ENCODE measurements around the gene RFPL2. TPM values are rescaled to one million over a fixed set of nuclear protein-coding genes. Genes with fewer than 3 reads are reported as not detected.
"Not testable (repeated sequence)": the region's sequence is repeated elsewhere in the genome, so short reads cannot be mapped to it uniquely, and the experiment has no call there.

RFPL2 gene
- total RNA-seq, 1 donor from 2014 or later: not detected

- H3K9me3 Mint-ChIP-seq (ENCODE audit: unreplicated experiment); H3K4me3 Mint-ChIP-seq (ENCODE audit: unreplicated experiment); H3K27me3 Mint-ChIP-seq (ENCODE audit: unreplicated experiment); H3K36me3 Mint-ChIP-seq (ENCODE audit: unreplicated experiment); H3K27ac Mint-ChIP-seq (ENCODE audit: unreplicated experiment); H3K4me1 Mint-ChIP-seq (ENCODE audit: unreplicated experiment): not testable (repeated sequence)
- DNase-seq (ENCODE audit: extremely low spot score, unreplicated experiment): peak; percentile 71
Observed at GRCh38 chr22:32191021-32191420, 13.9 kb downstream of the RFPL2 start.

GRCh38 chr22:32185821-32186220 is 19.1 kb downstream of the RFPL2 start:
- H3K4me3 Mint-ChIP-seq (ENCODE audit: unreplicated experiment): no peak overlapping the region
- no peak overlapping the region for H3K27ac Mint-ChIP-seq (ENCODE audit: unreplicated experiment)
- H3K4me1 Mint-ChIP-seq (ENCODE audit: unreplicated experiment): no peaks in the 10 kb centered on the region
- no peaks in the 10 kb centered on the region for H3K9me3 Mint-ChIP-seq (ENCODE audit: unreplicated experiment)
- H3K27me3 Mint-ChIP-seq (ENCODE audit: unreplicated experiment): peaks cover 5% of the 10 kb centered on the region
- no peak for TF ChIP-seq CTCF (IDR thresholded peaks at IDR 0.05)
- no peak for DNase-seq (ENCODE audit: extremely low spot score, unreplicated experiment)
- no peaks in the 10 kb centered on the region for H3K36me3 Mint-ChIP-seq (ENCODE audit: unreplicated experiment)

- H3K36me3 Mint-ChIP-seq (ENCODE audit: unreplicated experiment): no peaks in the 10 kb centered on the region
- no peaks in the 10 kb centered on the region for H3K4me1 Mint-ChIP-seq (ENCODE audit: unreplicated experiment)
- DNase-seq (ENCODE audit: extremely low spot score, unreplicated experiment): no peak
- no peak overlapping the region for H3K4me3 Mint-ChIP-seq (ENCODE audit: unreplicated experiment)
- no peak overlapping the region for H3K27ac Mint-ChIP-seq (ENCODE audit: unreplicated experiment)
- TF ChIP-seq CTCF (IDR thresholded peaks at IDR 0.05): no peak
- H3K9me3 Mint-ChIP-seq (ENCODE audit: unreplicated experiment): no peaks in the 10 kb centered on the region
- peaks cover 2% of the 10 kb centered on the region for H3K27me3 Mint-ChIP-seq (ENCODE audit: unreplicated experiment)
Observed at GRCh38 chr22:32183625-32184024, 21.2 kb downstream of the RFPL2 start.

DNA sequence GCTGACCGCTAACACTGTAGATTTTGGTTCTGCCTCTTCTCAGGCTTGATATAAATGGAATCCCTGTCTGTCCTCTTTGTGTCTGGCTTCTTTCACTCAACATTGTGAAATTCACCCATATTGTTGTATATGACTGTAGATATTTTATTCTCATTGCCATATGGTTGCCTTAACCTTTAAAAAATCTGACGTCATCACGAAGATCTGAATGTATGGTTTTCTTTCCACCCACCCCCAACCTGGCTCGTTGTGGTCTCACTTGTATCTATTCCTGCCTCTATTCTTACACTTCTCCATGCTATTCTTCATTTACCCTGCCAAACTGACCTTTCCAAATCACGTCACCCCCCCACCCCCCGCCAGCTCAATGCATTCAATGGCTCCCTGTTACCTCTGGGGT is 23.8 kb downstream of the RFPL2 start:
- Mint-ChIP-seq H3K27ac (ENCODE audit: unreplicated experiment) (no peak overlapping the region), H3K4me3 (ENCODE audit: unreplicated experiment) (no peak overlapping the region), H3K36me3 (ENCODE audit: unreplicated experiment) (no peaks in the 10 kb centered on the region), H3K27me3 (ENCODE audit: unreplicated experiment) (peaks cover 2% of the 10 kb centered on the region), H3K4me1 (ENCODE audit: unreplicated experiment) (no peaks in the 10 kb centered on the region), H3K9me3 (ENCODE audit: unreplicated experiment) (no peaks in the 10 kb centered on the region)
- no peak for DNase-seq (ENCODE audit: extremely low spot score, unreplicated experiment)
- TF ChIP-seq CTCF (IDR thresholded peaks at IDR 0.05): no peak

DNA sequence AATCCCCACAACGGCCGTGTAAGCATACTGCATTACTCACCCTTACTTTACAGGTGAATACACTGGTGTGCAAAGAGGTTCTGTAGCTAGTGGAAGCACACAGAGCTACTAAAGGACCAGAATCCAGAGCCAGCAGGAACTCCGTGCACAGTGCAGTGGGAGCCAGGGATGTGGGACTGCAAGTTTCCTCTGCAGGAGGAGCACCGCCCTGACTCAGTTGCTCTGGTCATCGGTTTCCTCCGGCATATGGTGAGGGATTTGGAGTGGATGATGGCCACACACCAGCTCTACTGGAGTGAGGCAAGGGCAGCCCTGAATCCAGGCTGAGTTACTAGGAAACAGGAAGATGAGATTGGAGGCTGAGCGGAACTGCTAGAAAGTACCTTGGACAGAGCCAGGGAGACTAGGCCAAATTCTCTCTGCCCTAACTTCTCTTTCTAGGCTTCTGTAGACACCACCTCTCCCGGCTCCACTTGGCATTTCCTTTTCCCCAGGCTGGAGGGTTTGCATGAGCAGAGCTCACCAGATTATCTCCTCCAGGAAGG is 27.6 kb downstream of the RFPL2 start:
- H3K4me1 Mint-ChIP-seq (ENCODE audit: unreplicated experiment): no peaks in the 10 kb centered on the region

More for the DNA sequence above, 27.6 kb downstream of the RFPL2 start:
- Mint-ChIP-seq H3K36me3 (ENCODE audit: unreplicated experiment) (no peaks in the 10 kb centered on the region), H3K27me3 (ENCODE audit: unreplicated experiment) (peaks cover 9% of the 10 kb centered on the region), H3K9me3 (ENCODE audit: unreplicated experiment) (no peaks in the 10 kb centered on the region), H3K27ac (ENCODE audit: unreplicated experiment) (no peak overlapping the region), H3K4me3 (ENCODE audit: unreplicated experiment) (no peak overlapping the region)
- TF ChIP-seq CTCF (IDR thresholded peaks at IDR 0.05): no peak
- peak; percentile 54 for DNase-seq (ENCODE audit: extremely low spot score, unreplicated experiment)
